Skeletal muscle satellite cell (primary cell): ENCODE data around the gene OR2AJ1. TPM values are rescaled to one million over a fixed set of nuclear protein-coding genes. Genes with fewer than 3 reads are reported as not detected.

ENCODE experiments used
- H3K27me3 ChIP-seq: 2 replicates; pipeline ENCODE4 v1.7.0; 2013; ENCODE audit warnings: low read length; ENCODE audit not compliant: control insufficient read depth, insufficient read depth
- H3K36me3 ChIP-seq: 2 replicates; pipeline ENCODE4 v1.7.0; 2013; ENCODE audit warnings: mild to moderate bottlenecking, control low read depth, low read length; ENCODE audit not compliant: insufficient read depth
- H3K4me1 ChIP-seq: 2 replicates; pipeline ENCODE4 v1.7.0; 2013; ENCODE audit warnings: low read length; ENCODE audit not compliant: control insufficient read depth, insufficient read depth
- H3K4me2 ChIP-seq: 2 replicates; pipeline ENCODE4 v1.7.0; 2013; ENCODE audit warnings: mild to moderate bottlenecking, low read length
- H3K4me3 ChIP-seq: 2 replicates; pipeline ENCODE4 v1.7.0; 2013; ENCODE audit warnings: low read length
- H3K9ac ChIP-seq: 2 replicates; pipeline ENCODE4 v1.7.0; 2013; ENCODE audit warnings: mild to moderate bottlenecking, low read depth, low read length, moderate library complexity
- H3K9me3 ChIP-seq: replicated peaks from 2 replicates; pipeline ENCODE4 v1.7.0; 2013; ENCODE audit warnings: mild to moderate bottlenecking, control low read depth, low read length
- total RNA-seq: library from RNA; depleted of rRNA; stranded (reverse); fragments of >200 nt; gene quantifications from 2 replicates; pipeline ENCODE4 v1.2.3, GENCODE V29; 2012; rRNA removed

The OR2AJ1 gene, protein sequence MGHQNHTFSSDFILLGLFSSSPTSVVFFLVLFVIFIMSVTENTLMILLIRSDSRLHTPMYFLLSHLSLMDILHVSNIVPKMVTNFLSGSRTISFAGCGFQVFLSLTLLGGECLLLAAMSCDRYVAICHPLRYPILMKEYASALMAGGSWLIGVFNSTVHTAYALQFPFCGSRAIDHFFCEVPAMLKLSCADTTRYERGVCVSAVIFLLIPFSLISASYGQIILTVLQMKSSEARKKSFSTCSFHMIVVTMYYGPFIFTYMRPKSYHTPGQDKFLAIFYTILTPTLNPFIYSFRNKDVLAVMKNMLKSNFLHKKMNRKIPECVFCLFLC
- total RNA-seq, result not detected in 2 replicates

- Histone ChIP-seq H3K9me3 (no peaks in the 10 kb centered on the region), H3K9ac (no peak within 1 kb of the TSS), H3K4me1 (no peaks in the 10 kb centered on the region), H3K4me2 (no peak within 1 kb of the TSS), H3K36me3 (no peaks in the 10 kb centered on the region), H3K27me3 (no peaks in the 10 kb centered on the region), H3K4me3 (no peak within 1 kb of the TSS)
These were observed at the start of gene OR2AJ1 for GRCh38 chr1:247924868-247925267. TSS of gene OR2AJ1 (plus strand) at chr1:247924889. CDS start at chr1:247933769, 8,880 bp downstream.

DNA sequence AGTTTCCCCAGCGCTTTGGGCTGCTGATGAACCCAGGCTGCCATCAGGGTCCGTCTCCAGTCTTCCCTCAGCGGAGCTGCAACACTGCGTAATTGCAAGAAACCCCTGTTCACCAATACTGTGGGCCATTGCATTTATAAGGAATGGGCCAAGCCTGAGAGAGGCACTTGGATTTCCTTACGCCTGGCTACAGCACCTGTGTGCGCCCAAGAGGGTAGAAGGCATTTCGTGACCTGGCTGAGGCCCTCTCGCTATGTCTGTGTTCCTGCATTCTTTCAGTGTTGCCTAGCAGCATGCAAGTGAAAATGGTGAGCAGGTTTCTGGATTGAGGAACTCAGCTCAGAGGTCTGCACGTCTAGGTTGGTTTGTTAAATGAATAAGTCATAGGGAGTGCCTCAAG, 41.3 kb upstream of the OR2AJ1 start:
- H3K9ac ChIP-seq, result no peak overlapping the region
- no peaks in the 10 kb centered on the region for H3K36me3 ChIP-seq
- no peak overlapping the region for H3K4me2 ChIP-seq
- peaks cover 5% of the 10 kb centered on the region for H3K9me3 ChIP-seq
- no peaks in the 10 kb centered on the region for H3K4me1 ChIP-seq
- no peak overlapping the region for H3K4me3 ChIP-seq
- no peaks in the 10 kb centered on the region for H3K27me3 ChIP-seq

DNA sequence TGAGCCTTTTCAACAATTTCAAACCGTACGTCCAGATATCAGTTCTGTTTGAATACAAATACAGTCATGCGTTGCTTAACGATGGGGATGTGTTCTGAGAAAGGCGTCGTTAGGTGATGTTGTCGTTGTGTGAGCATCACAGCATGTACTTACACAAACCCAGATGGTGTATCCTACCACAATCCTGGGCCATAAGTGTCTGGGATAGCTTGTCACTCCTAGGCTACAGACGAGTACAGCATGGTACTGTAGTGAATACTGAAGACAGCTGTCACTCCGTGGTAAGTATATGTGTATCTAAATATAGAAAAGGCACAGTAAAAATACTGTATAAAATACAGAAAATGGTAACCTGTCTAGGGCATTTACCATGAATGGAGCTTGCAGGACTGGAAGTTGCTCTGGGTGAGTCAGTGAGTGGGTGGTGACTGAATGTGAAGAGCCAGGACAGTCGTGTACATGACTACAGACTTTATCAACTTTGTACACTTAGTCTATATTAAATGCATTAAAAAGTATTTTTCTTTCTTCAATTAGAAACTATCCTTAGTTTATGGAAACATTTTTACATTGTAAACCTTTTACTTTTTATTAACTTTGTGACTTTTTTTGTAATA, 39.8 kb upstream of the OR2AJ1 start:
- Histone ChIP-seq H3K9ac (no peak overlapping the region), H3K27me3 (no peaks in the 10 kb centered on the region), H3K4me1 (no peaks in the 10 kb centered on the region), H3K9me3 (peaks cover 5% of the 10 kb centered on the region), H3K4me3 (no peak overlapping the region), H3K36me3 (no peaks in the 10 kb centered on the region), H3K4me2 (no peak overlapping the region)

- Histone ChIP-seq H3K4me3 (no peak within 1 kb of the TSS), H3K4me1 (no peaks in the 10 kb centered on the region), H3K4me2 (no peak within 1 kb of the TSS), H3K36me3 (no peaks in the 10 kb centered on the region), H3K9me3 (peaks cover 4% of the 10 kb centered on the region), H3K27me3 (no peaks in the 10 kb centered on the region), H3K9ac (no peak within 1 kb of the TSS)
These were observed 29.5 kb upstream of the OR2AJ1 start, which contains the start of gene OR2W3 for GRCh38 chr1:247895163-247895637. TSS of gene OR2W3 (plus strand) at chr1:247895587. CDS start at chr1:247895587, 0 bp downstream.

DNA sequence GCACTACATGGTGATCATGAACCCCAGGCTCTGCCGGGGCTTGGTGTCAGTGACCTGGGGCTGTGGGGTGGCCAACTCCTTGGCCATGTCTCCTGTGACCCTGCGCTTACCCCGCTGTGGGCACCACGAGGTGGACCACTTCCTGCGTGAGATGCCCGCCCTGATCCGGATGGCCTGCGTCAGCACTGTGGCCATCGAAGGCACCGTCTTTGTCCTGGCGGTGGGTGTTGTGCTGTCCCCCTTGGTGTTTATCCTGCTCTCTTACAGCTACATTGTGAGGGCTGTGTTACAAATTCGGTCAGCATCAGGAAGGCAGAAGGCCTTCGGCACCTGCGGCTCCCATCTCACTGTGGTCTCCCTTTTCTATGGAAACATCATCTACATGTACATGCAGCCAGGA, 28.7 kb upstream of the OR2AJ1 start:
- H3K27me3 ChIP-seq, result no peaks in the 10 kb centered on the region
- no peaks in the 10 kb centered on the region for H3K4me1 ChIP-seq
- H3K4me3 ChIP-seq, result no peak overlapping the region
- H3K36me3 ChIP-seq, result no peaks in the 10 kb centered on the region
- H3K4me2 ChIP-seq, result no peak overlapping the region
- no peak overlapping the region for H3K9ac ChIP-seq
- peaks cover 4% of the 10 kb centered on the region for H3K9me3 ChIP-seq

- no peaks in the 10 kb centered on the region for H3K36me3 ChIP-seq
- no peak overlapping the region for H3K4me3 ChIP-seq
- no peaks in the 10 kb centered on the region for H3K4me1 ChIP-seq
- H3K4me2 ChIP-seq, result no peak overlapping the region
- no peaks in the 10 kb centered on the region for H3K27me3 ChIP-seq
- no peak overlapping the region for H3K9ac ChIP-seq
- H3K9me3 ChIP-seq, result no peaks in the 10 kb centered on the region
These were observed 20.6 kb upstream of the OR2AJ1 start for GRCh38 chr1:247904122-247904521.

GRCh38 chr1:247905181-247905580, 19.5 kb upstream of the OR2AJ1 start:
- H3K4me2 ChIP-seq, result no peak overlapping the region
- no peak overlapping the region for H3K4me3 ChIP-seq
- H3K9ac ChIP-seq, result no peak overlapping the region

DNA sequence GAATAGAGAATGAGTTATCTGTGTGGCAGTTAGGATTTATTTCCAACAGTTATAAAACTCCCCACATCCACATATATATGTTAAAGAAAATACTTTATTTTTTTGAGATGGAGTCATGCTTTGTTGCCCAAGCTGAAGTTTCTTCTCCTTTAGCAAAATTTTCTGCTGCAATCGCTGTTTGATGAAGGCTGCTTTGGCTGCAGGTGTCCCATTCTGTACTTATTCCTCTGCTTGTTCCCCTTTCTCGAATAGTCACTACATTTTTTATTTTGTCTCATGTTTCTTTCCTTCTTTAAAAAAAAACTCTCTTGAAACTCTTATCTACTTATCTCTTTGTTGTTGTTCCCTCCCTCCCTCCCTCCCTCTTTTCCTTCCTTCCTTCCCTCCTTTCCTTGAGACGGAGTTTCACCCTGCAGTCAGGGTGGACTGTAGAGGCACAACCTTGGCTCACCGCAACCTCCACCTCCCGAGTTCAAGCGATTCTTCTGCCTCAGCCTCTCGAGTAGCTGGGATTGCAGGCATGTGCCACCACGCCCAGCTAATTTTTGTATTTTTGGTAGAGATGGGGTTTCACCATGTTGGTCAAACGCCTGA, 18.7 kb upstream of the OR2AJ1 start:
- no peak overlapping the region for H3K4me2 ChIP-seq
- H3K9ac ChIP-seq, result no peak overlapping the region
- no peaks in the 10 kb centered on the region for H3K4me1 ChIP-seq
- no peaks in the 10 kb centered on the region for H3K27me3 ChIP-seq
- H3K9me3 ChIP-seq, result no peaks in the 10 kb centered on the region
- H3K36me3 ChIP-seq, result no peaks in the 10 kb centered on the region
- H3K4me3 ChIP-seq, result no peak overlapping the region

More at GRCh38 chr1:247905181-247905580, 19.5 kb upstream of the OR2AJ1 start:
- Histone ChIP-seq H3K36me3 (no peaks in the 10 kb centered on the region), H3K9me3 (no peaks in the 10 kb centered on the region), H3K4me1 (no peaks in the 10 kb centered on the region), H3K27me3 (no peaks in the 10 kb centered on the region)

- no peak overlapping the region for H3K4me2 ChIP-seq
- H3K36me3 ChIP-seq, result no peaks in the 10 kb centered on the region
- no peaks in the 10 kb centered on the region for H3K4me1 ChIP-seq
- no peak overlapping the region for H3K9ac ChIP-seq
- no peak overlapping the region for H3K4me3 ChIP-seq
- H3K9me3 ChIP-seq, result no peaks in the 10 kb centered on the region
- H3K27me3 ChIP-seq, result no peaks in the 10 kb centered on the region
These were observed 18.1 kb upstream of the OR2AJ1 start for GRCh38 chr1:247906504-247907047.

GRCh38 chr1:247908766-247909165, 15.9 kb upstream of the OR2AJ1 start:
- Histone ChIP-seq H3K36me3 (no peaks in the 10 kb centered on the region), H3K9me3 (no peaks in the 10 kb centered on the region), H3K4me1 (no peaks in the 10 kb centered on the region), H3K4me2 (no peak overlapping the region), H3K9ac (no peak overlapping the region), H3K4me3 (no peak overlapping the region), H3K27me3 (no peaks in the 10 kb centered on the region)

DNA sequence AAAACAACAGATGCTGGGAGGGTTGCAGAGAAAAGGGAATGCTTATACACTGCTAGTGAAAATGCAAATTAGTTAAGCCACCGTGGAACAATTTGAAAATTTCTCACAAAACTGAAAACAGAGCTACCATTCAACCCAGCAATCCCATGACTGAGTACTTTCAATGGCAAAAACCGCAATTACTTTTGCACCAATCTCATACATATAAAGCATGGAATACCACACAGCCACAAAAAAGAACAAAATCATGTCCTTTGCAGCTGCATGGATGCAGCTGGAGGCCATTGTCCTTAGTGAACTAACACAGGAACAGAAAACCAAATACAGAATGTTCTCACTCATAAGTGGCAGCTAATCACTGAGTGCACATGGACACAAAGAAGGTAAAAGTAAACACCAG, 10.9 kb upstream of the OR2AJ1 start:
- no peaks in the 10 kb centered on the region for H3K4me1 ChIP-seq

More for the DNA sequence above, 10.9 kb upstream of the OR2AJ1 start:
- Histone ChIP-seq H3K9me3 (no peaks in the 10 kb centered on the region), H3K36me3 (no peaks in the 10 kb centered on the region), H3K4me3 (no peak overlapping the region), H3K27me3 (no peaks in the 10 kb centered on the region), H3K9ac (no peak overlapping the region), H3K4me2 (no peak overlapping the region)
